Aorta (tissue), 5 donors: ENCODE results near the gene TRIM40. TPM values are rescaled to one million over a fixed set of nuclear protein-coding genes. Genes with fewer than 3 reads are reported as not detected.

ENCODE experiments used
- ATAC-seq: fragments of 200-7000 bp; cut with Tn5 transposase; one replicate; pipeline ENCODE4 v1.9.1; 2022; ENCODE audit warnings: moderate library complexity; ENCODE audit not compliant: low FRiP score
- DNase-seq, 2 donors: peaks; one replicate each; pipeline ENCODE4 v3.0.0-alpha.2; 2020
- H3K27ac ChIP-seq, 2 donors: one replicate each; pipeline ENCODE4 v1.5.1; 2013; ENCODE audit warnings: low read length in 2 of 2, mild to moderate bottlenecking in 2 of 2, moderate library complexity in 2 of 2, control low read depth in 1 of 2, inconsistent platforms in 1 of 2, low read depth in 1 of 2
- H3K27me3 ChIP-seq, 2 donors: one replicate each; pipeline ENCODE4 v1.6.1; 2013; ENCODE audit warnings: control low read depth in 1 of 2, low read length in 1 of 2, mild to moderate bottlenecking in 1 of 2, moderate library complexity in 1 of 2; ENCODE audit not compliant: insufficient read depth in 2 of 2, control insufficient read depth in 1 of 2
- H3K36me3 ChIP-seq, 2 donors: one replicate each; pipeline ENCODE4 v1.6.1; 2013; ENCODE audit warnings: control low read depth in 1 of 2, low read length in 1 of 2, mild to moderate bottlenecking in 1 of 2; ENCODE audit not compliant: insufficient read depth in 2 of 2, control insufficient read depth in 1 of 2
- H3K4me1 ChIP-seq, 2 donors: one replicate each; pipeline ENCODE4 v1.6.1; 2013; ENCODE audit warnings: low read length in 2 of 2, control low read depth in 1 of 2, mild to moderate bottlenecking in 1 of 2, moderate library complexity in 1 of 2; ENCODE audit not compliant: insufficient read depth in 2 of 2, control insufficient read depth in 1 of 2
- H3K4me3 ChIP-seq, 2 donors: one replicate each; pipeline ENCODE4 v1.5.1; 2013; ENCODE audit warnings: low read length in 2 of 2, control low read depth in 1 of 2, mild to moderate bottlenecking in 1 of 2
- H3K9me3 ChIP-seq: one replicate; pipeline ENCODE4 v1.6.1; 2013; ENCODE audit warnings: mild to moderate bottlenecking, low read length; ENCODE audit not compliant: control insufficient read depth
- WGBS, 2 donors: extraction: QIAGEN DNeasy Blood & Tissue Kit; methylation state at CpG; one replicate each; pipeline ENCODE4 v1.1.7; 2013; 5-methylcytosine and 5-hydroxymethylcytosine counted together
- intact Hi-C, 2 donors: fragments of 100-400 bp; cut with DNase I; formaldehyde crosslinking; loops; one replicate each; pipeline versions ENCODE4 v1.14.2 to v1.15.0; 2022
- polyA plus RNA-seq, 2 donors: library from polyadenylated mRNA; stranded (reverse); fragments of 200-250 nt; gene quantifications; one replicate each; pipeline ENCODE4 v1.2.3, GENCODE V29; 2013
- total RNA-seq, 2 donors: library from RNA; stranded (reverse); fragmentation: NEBNext Ultra II Directional; extraction: Animal tissue kit (Norgen Biotek cat#: 25700); gene quantifications; one replicate each; pipeline ENCODE4 v1.2.1, GENCODE V29; 2021
- donor health status: healthy with polysubstance abuse.
- donor health status: Bipolar disorder and iron deficiency.
- donor health status: DM: no; HTN: no; CAD: no.
- donor health status: DM: no; HTN: no; CAD: no.
- donor health status: DM: yes; HTN: yes; CAD: no.

Gene TRIM40
- total and polyA plus RNA-seq, 4 donors = 2.9 TPM; not detected in 3

DNA sequence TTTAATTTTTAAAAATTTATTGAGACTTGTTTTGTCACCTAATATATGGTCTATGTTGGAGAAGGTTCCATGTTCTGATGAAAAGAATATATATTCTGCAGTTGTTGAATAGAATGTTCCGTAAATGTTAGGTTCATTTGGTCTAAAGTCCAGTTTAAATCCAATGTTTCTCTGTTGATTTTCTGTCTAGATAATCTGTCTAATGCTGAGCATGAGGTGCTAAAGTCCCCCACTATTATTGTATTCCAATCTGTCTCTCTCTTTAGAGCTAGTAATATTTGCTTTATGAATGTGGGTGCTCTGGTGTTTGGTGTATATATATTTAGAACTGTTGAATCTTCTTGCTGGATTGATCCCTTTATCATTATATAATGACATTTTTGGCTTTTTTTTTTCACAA lies 42.9 kb downstream of the TRIM40 start:
- WGBS, 2 donors = 0 to 97% methylated on average over 1 of the region's 1 CpG
- no peaks in the 10 kb centered on the region for H3K27me3 ChIP-seq
- DNase-seq = no peak
- intact Hi-C loops = no loop called here
- no peak overlapping the region for H3K4me3 ChIP-seq
- H3K4me1 ChIP-seq = no peaks in the 10 kb centered on the region
- H3K36me3 ChIP-seq = no peaks in the 10 kb centered on the region
- H3K9me3 ChIP-seq = no peaks in the 10 kb centered on the region
- no peak for ATAC-seq
- H3K27ac ChIP-seq = no peak overlapping the region

DNA sequence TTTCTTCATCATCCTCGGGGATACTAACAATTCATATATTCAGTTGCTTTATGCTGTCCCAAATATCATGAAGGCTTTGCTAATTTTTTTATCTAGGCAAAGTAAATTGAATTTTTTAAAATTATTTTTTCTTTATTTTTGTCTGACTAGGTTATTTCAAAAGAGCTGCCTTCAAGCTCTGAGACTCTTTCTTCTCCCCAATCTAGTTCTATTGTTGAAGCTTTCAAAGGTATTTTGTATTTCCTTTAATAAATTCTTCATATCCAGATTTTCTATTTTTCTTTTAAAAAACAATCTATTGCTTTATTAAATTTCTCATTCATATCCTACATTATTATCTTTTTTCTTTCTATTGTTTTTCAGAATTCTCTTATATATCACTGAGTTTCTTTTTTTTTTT lies 44.2 kb downstream of the TRIM40 start:
- WGBS, 2 donors = 79 to 96% methylated on average over 1 of the region's 1 CpG

DNA sequence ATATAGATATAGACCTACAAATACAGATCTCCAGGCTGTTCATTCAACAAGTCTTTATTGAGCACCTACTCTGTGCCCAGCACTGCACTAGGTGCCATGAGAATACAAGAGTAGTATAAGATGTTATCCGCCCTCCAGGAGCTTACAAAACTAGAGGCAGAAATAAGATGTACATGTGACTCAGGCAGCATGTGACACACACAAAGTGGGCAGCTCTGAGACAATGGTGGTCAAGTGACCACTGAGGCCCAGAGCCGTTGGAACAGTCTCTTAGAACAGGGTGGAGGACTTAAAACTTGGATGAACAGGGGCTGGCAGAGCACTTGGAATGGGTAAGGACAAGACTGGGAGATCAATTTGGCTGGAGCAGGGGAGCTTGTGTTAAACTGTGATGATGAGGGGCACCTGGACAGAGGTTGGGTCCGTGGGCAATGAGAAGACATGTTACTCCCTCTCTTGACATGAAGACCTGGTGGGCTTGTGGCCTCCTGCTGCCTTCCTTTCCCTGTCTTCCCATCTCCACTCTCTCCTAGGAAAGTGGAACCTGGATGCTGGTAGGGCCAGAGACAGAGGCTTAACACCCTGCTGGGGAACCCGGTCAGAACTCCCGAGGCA lies 48.6 kb downstream of the TRIM40 start:
- Histone ChIP-seq H3K9me3 (no peaks in the 10 kb centered on the region), H3K27ac (no peak overlapping the region), H3K36me3 (peaks cover 0 to 11% of the 10 kb centered on the region in 2 donors), H3K27me3 (no peaks in the 10 kb centered on the region), H3K4me1 (no peaks in the 10 kb centered on the region), H3K4me3 (no peak overlapping the region)
- WGBS, 2 donors = 70 to 93% methylated on average over 5 of the region's 5 CpGs
- ATAC-seq (no peak), DNase-seq (no peak)
- intact Hi-C loops = no loop called here

More for the DNA sequence above, 44.2 kb downstream of the TRIM40 start:
- no peak overlapping the region for H3K27ac ChIP-seq
- no peaks in the 10 kb centered on the region for H3K36me3 ChIP-seq
- no peak for DNase-seq
- no peaks in the 10 kb centered on the region for H3K27me3 ChIP-seq
- H3K4me1 ChIP-seq = no peaks in the 10 kb centered on the region
- no peaks in the 10 kb centered on the region for H3K9me3 ChIP-seq
- H3K4me3 ChIP-seq = no peak overlapping the region
- no peak for ATAC-seq
- intact Hi-C loops = no loop called here

DNA sequence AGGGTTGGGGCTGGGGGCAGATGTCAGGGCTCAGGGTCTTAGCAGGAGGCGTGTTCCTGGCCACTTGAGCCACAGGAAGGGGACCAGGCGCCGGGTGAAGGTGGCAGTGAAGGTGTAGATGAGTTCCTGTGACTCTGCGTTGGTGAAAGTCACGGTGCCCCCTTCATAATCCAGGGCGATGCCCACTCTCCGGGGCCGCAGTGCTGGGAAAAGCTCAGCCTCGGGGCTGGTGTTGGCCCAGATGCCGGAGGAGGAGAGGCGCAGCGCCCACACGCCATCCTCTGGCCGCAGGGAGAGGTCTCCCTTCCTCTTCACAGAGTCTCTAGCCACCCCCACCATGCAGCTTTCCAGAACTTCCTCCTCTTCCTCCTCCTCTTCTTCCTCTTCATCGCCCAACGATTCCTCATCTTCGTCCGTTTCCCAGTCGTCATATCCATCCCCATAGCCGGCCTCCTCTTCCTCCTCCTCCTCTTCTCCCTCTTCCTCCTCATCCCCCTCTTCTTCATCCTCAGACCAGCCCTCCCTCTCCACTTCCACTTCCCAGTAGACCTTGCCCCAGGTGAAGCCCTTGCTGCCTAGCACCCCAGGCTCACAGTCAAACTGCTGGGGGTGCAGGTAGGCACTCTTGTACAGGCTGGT lies 50.0 kb downstream of the TRIM40 start:
- H3K36me3 ChIP-seq = peaks cover 0 to 14% of the 10 kb centered on the region in 2 donors
- intact Hi-C loops = no loop called here
- ATAC-seq = no peak
- 95% methylated on average over 20 of the region's 20 CpGs for WGBS, 2 donors
- DNase-seq = no peak
- H3K27ac ChIP-seq = no peak overlapping the region
- no peaks in the 10 kb centered on the region for H3K27me3 ChIP-seq
- no peaks in the 10 kb centered on the region for H3K9me3 ChIP-seq
- H3K4me1 ChIP-seq = no peaks in the 10 kb centered on the region
- H3K4me3 ChIP-seq = no peak overlapping the region

DNA sequence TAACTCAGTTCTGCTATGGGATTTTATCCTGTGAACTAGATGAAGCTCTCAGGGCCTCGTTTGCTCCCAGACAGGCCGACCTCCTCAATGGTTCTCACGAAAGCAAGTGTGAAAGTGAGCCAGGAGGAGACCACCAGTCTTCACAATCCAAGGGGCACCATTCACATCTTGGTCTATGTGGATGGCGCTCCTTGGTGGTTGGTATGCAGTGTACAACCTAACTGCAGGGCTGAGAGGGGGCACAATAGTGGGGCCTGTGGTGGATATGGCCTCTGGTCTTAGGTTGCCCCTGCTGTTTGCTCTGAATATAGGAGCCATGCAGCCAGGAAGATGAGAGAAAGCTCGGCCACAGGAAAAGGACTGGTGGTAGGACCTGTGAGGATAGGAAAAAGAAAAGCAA lies 52.6 kb downstream of the TRIM40 start:
- ATAC-seq (no peak), DNase-seq (no peak)
- Histone ChIP-seq H3K36me3 (peaks cover 0 to 14% of the 10 kb centered on the region in 2 donors), H3K9me3 (no peaks in the 10 kb centered on the region), H3K27ac (no peak overlapping the region), H3K4me1 (no peaks in the 10 kb centered on the region), H3K4me3 (no peak overlapping the region), H3K27me3 (no peaks in the 10 kb centered on the region)
- intact Hi-C loops = no loop called here
- 94 to 97% methylated on average over 5 of the region's 5 CpGs for WGBS, 2 donors

DNA sequence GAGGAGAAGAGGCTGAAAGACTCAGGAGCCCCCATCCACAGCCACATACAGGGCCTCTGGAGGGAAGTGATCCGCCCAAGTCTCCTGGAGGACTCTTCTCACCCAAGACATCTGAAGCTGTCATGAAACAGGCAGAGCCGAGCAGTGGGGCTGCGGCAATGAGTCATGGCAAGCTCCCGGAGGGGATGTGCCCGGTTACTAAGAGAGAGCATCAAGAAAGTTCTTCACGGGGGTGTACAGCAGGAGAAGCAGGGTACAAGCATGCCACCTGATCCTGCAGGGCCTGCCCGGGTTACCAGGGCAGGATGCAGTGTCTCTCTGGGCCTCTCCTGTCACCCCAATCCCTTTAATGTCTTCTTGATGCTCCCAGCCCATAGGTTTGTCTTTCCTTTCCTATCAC lies 56.1 kb downstream of the TRIM40 start:
- Histone ChIP-seq H3K4me3 (no peak overlapping the region), H3K27ac (no peak overlapping the region), H3K4me1 (no peaks in the 10 kb centered on the region), H3K27me3 (no peaks in the 10 kb centered on the region), H3K36me3 (peaks cover 0 to 12% of the 10 kb centered on the region in 2 donors), H3K9me3 (no peaks in the 10 kb centered on the region)
- ATAC-seq (no peak), DNase-seq (no peak)
- 84 to 89% methylated on average over 6 to 7 of the region's 7 CpGs for WGBS, 2 donors
- intact Hi-C loops = no loop called here

DNA sequence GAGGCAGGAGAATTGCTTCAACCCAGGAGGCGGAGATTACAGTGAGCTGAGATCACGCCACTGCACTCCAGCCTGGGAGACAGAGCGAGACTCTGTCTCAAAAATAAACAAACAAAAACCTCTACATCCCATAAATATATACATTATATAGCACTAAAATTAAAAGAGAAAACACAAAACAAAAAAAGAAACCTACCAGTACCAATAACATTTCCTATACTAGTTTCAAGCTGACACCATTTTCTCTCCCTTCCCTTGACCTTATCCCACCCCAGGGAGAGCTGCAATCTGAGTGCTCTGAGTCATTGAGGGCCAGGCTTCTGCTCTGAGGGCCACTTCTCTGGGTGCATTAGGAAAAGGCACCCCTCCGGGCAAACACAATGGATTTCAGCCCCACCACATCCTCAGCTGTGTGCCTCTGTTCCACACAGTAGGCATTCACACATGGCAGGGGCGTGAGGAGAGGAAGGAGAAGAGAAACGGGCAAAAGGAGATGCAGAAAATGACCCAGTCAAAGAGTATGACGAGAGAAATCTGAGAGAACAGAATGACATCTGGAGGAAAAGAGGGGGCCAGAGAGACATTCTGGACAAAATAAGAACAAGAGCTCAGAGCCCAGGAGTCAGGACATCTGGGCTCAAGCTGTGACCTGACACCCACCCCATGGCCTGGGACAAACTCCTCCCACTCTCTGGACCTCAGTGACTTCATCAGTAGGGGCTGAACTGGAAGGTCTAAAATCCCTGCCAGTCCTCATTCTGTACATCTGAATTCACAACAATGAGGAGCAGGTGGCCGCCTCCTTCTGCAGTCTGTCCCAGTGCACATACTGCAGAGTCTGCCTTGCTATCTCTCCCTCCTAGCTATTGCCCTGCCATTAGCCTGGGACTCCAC lies 59.1 kb downstream of the TRIM40 start:
- ATAC-seq (no peak), DNase-seq (no peak)
- H3K27me3 ChIP-seq = no peaks in the 10 kb centered on the region
- no peaks in the 10 kb centered on the region for H3K4me1 ChIP-seq
- H3K9me3 ChIP-seq = no peaks in the 10 kb centered on the region
- H3K36me3 ChIP-seq = peaks cover 0 to 16% of the 10 kb centered on the region in 2 donors
- no peak overlapping the region for H3K4me3 ChIP-seq
- 81 to 86% methylated on average over 8 of the region's 8 CpGs for WGBS, 2 donors
- intact Hi-C loops = no loop called here
- H3K27ac ChIP-seq = no peak overlapping the region

DNA sequence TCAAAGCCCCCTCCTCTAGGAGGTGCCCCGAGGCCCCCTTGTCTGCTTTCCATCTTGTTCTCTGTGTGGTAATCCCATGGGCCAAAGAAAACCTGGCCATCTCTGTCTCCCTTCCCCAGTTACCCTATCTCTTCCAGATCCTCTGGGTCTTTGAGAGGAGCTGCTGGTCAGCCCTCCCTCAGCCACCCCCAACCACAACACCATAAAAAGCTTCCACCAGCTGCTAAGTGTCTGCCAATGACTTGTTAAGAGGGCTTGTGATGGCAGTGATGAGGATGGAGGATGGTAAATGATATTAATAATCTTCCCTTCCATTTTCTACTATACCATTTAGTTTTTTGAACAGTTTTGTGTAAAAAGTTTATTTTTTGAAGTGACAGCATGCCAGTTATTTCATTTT lies 60.0 kb downstream of the TRIM40 start:
- no peaks in the 10 kb centered on the region for H3K9me3 ChIP-seq
- no peaks in the 10 kb centered on the region for H3K4me1 ChIP-seq
- H3K4me3 ChIP-seq = no peak overlapping the region
- H3K27me3 ChIP-seq = no peaks in the 10 kb centered on the region
- DNase-seq (no peak), ATAC-seq (no peak)
- H3K27ac ChIP-seq = no peak overlapping the region
- peaks cover 0 to 18% of the 10 kb centered on the region in 2 donors for H3K36me3 ChIP-seq
- intact Hi-C loops = no loop called here
- 94 to 100% methylated on average over 1 of the region's 1 CpG for WGBS, 2 donors
